IPS-18c (cell line): Measurements from ENCODE around the gene LRRC4.

Source experiments
- H3K4me3 ChIP-seq: 2 replicates; pipeline ENCODE4 v1.7.0; 2013; ENCODE audit warnings: low read depth, mild to moderate bottlenecking, low read length, moderate library complexity; ENCODE audit not compliant: insufficient read depth
- H3K9me3 ChIP-seq: one replicate; pipeline ENCODE4 v1.6.1; 2013; ENCODE audit warnings: mild to moderate bottlenecking, low read length, moderate library complexity; ENCODE audit not compliant: control insufficient read depth, insufficient read depth

Gene LRRC4

GRCh38 chr7:128030654-128031611, at the start of gene LRRC4:
TSS of gene LRRC4 (minus strand) at chr7:128031437. CDS start at chr7:128030640, 797 bp downstream.
- H3K4me3 ChIP-seq = peak within 1 kb of the TSS; percentile 75

GRCh38 chr7:128080169-128080568, 48.9 kb upstream of the LRRC4 start:
- Histone ChIP-seq H3K4me3 (no peak overlapping the region), H3K9me3 (no peaks in the 10 kb centered on the region)

More at GRCh38 chr7:128030654-128031611, at the start of gene LRRC4:
- H3K9me3 ChIP-seq = no peaks in the 10 kb centered on the region

DNA sequence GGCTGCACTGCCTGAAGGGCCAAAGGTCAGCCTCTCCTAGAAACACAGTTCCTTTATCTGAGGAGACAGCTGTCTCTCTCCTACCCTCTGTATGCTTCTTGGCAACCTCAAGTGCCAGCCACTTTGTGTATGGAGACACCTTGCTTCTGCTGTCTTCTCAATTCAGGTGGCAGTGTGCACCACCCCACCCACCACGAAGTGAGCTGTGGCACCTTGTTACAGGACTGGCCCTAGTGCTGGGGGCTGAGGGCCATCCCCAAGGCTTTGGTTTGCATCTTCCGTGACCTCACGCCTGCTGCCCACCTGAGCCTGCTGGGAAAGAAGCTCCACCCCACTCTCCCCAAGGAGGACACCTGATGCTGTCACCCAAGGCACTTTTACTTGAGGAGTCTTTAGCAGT, 47.1 kb upstream of the LRRC4 start:
- H3K4me3 ChIP-seq = no peak overlapping the region

DNA sequence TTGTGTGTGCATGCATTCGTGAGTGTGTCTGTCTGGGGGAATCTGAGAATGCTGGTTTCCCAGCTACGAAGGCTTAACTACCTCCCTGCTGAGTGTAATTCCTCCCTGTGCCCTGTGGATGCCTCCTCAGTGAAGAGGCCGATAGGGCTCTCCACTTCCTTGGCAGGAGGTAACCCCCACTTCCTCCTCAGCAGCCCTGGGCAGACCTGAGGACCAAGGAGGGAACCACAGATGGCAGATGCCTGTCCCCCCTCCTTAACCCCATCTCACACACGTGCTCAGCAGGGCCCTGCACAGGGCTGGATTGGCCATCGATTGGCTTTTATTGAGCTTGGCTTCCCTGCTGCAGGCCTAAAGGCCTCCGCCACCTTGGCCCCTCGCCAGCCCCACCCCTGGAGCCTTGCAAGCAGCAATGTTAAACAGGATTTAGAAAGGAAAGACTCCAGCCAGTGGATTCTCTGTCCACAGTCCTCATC, 45.6 kb upstream of the LRRC4 start:
- Histone ChIP-seq H3K4me3 (no peak overlapping the region), H3K9me3 (no peaks in the 10 kb centered on the region)

More for the DNA sequence above, 47.1 kb upstream of the LRRC4 start:
- H3K9me3 ChIP-seq = no peaks in the 10 kb centered on the region

GRCh38 chr7:128076196-128076795, 45.1 kb upstream of the LRRC4 start:
- H3K9me3 ChIP-seq = no peaks in the 10 kb centered on the region
- H3K4me3 ChIP-seq = no peak overlapping the region

- H3K4me3 ChIP-seq = no peak overlapping the region
- no peaks in the 10 kb centered on the region for H3K9me3 ChIP-seq
Measured at GRCh38 chr7:128075242-128076095, 44.2 kb upstream of the LRRC4 start.

GRCh38 chr7:128074736-128075135, 43.5 kb upstream of the LRRC4 start:
- Histone ChIP-seq H3K4me3 (no peak overlapping the region), H3K9me3 (no peaks in the 10 kb centered on the region)

DNA sequence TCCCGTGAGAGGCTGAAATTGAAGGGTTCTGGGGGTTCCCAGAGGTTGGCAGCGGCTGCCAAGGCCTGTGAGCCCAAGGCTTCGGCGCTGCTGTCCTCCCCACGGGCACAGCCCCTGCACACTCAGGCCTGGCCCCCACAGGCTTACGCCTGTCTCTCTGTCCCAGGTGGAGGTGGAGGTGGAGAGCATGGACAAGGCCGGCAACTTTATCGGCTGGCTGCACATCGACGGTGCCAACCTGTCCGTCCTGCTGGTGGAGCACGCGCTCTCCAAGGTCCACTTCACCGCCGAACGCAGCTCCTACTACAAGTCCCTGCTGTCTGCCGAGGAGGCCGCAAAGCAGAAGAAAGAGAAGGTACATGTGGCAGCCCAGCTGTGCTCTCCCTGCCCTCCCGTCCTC, 43.1 kb upstream of the LRRC4 start:
- no peak overlapping the region for H3K4me3 ChIP-seq

DNA sequence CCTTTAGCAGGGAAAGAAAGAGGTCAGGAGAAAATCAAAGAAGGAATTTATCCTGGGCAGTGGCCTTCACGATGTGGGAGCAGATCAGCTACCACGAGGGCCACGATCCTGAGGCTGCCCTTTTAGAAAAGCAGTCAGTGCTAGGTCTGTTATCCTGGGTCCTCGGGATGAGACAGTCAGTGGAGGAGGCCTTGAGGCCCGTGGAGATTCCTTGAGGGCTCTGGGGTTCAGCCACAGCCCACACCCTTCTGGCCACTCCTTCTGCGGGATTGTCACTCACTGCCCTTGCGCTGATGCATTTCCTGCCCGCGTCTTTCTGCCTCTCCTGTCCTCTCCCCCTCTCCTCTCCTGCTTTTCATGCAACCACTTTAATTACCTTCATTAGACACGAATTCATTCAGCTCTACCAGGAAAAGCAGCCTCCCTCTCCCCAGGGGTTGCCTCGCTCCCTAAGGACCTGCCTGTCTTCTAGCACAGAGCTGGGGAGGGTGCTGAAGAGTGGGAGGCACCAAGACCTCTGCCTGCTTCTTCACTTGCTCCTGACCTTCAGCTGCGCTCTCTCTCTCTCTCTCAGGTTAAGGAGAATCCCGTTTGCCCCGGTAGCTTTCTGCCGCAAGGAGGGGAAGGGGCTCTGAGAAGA, 42.6 kb upstream of the LRRC4 start:
- H3K9me3 ChIP-seq = no peaks in the 10 kb centered on the region
- no peak overlapping the region for H3K4me3 ChIP-seq

More for the DNA sequence above, 43.1 kb upstream of the LRRC4 start:
- no peaks in the 10 kb centered on the region for H3K9me3 ChIP-seq

GRCh38 chr7:128071801-128072200, 40.6 kb upstream of the LRRC4 start:
- Histone ChIP-seq H3K4me3 (no peak overlapping the region), H3K9me3 (no peaks in the 10 kb centered on the region)

GRCh38 chr7:128071376-128071775, 40.1 kb upstream of the LRRC4 start:
- no peaks in the 10 kb centered on the region for H3K9me3 ChIP-seq
- no peak overlapping the region for H3K4me3 ChIP-seq

DNA sequence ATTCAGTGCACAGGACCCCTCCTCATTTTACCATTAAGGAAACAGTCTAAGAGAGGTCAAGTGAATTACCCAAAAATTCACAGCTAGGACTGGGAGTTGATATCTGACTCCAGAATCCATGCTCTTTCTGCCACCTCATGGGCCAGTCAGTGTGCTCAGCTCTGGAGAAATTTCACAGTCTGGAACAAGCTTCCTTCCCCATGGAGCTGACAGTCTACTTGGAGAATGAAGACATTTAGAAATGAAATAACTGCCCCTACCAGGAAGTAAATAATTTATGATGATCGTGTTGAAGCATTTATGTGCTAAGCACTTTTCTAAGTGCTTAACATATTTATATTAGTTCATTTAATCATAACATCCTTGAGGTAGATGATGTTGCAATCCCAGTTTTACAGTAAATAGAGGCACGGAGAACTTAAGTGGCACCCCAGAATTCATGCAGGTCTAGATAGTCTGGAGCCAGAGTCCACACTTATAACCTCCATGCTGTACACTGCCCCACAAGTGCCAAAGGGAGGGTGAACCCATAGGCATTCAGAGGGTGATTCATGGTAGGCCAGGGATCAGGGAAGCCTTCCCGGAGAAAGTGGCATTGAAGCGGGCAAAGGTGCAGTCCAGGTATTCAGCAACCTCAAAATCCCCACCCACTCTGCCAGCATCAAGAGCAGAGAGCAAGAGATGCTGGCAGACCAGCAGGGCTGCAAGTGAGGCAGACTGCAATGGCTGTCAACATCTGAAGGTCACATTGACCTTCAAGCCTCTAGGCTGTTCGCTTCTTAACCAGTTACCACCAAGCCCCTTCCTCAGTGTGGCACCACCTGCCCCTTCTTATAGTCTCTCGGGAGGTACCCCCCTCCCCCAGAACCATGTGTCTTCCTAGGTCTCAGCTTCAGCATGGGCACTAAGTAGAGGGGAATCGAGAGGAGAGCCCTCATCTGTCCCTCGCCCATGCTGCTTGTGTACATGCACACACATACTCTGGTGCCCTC, 38.4 kb upstream of the LRRC4 start:
- no peaks in the 10 kb centered on the region for H3K9me3 ChIP-seq
- no peak overlapping the region for H3K4me3 ChIP-seq

GRCh38 chr7:128068785-128069184, 37.5 kb upstream of the LRRC4 start:
- H3K9me3 ChIP-seq = no peaks in the 10 kb centered on the region

DNA sequence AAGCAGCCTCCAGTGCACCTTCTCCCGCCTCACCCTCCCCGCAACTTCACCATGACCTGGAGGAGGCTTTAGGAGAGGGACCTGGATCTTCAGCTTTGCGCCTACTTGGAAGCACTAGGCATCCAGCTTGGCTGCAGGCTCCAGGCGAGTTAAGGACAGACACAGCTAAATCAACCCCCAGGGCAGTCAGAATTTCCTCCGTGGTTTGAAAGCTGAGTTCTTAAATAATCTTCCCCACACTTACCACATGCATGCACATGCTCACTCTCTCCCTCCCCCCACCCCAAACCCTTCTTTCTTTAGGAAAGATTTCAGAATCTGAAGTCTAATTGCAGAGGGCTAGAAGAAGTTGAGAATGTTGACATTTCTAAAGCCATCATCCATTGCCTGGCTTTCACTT, 36.7 kb upstream of the LRRC4 start:
- no peak overlapping the region for H3K4me3 ChIP-seq
- H3K9me3 ChIP-seq = no peaks in the 10 kb centered on the region

More at GRCh38 chr7:128068785-128069184, 37.5 kb upstream of the LRRC4 start:
- H3K4me3 ChIP-seq = no peak overlapping the region

DNA sequence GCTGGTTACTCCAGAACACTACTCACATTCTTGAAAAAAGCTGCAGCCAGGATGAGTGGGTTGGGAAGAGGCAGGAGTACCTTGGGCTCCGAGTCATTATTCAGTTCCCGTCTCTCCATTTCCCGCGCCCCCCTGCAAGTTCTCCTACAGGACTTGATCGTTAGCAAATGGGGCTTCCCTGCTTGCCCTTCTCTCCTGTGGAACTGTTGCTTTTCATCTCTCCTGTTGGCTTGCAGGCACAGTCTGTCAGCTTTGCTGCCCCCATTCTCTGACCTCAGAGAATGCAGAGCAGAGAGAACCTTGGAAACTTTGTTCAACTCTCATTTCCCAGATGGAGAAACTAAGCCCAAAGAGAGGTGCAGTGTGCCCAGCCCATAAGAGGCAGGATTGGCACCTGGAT, 35.6 kb upstream of the LRRC4 start:
- H3K4me3 ChIP-seq = no peak overlapping the region
- no peaks in the 10 kb centered on the region for H3K9me3 ChIP-seq

- H3K4me3 ChIP-seq = no peak overlapping the region
- no peaks in the 10 kb centered on the region for H3K9me3 ChIP-seq
Measured at GRCh38 chr7:128066395-128066794, 35.2 kb upstream of the LRRC4 start.
